ENCODE data around the gene ZBTB4. TPM values are rescaled to one million over a fixed set of nuclear protein-coding genes. Genes with fewer than 3 reads are reported as not detected.

ZBTB4 gene
- total and polyA plus RNA-seq, 9 of the 15 experiments (the other 6 are each of a cell fraction or from before 2014, with no cell fraction given), result 0.92 to 6.9 (median 3.3) TPM

DNA sequence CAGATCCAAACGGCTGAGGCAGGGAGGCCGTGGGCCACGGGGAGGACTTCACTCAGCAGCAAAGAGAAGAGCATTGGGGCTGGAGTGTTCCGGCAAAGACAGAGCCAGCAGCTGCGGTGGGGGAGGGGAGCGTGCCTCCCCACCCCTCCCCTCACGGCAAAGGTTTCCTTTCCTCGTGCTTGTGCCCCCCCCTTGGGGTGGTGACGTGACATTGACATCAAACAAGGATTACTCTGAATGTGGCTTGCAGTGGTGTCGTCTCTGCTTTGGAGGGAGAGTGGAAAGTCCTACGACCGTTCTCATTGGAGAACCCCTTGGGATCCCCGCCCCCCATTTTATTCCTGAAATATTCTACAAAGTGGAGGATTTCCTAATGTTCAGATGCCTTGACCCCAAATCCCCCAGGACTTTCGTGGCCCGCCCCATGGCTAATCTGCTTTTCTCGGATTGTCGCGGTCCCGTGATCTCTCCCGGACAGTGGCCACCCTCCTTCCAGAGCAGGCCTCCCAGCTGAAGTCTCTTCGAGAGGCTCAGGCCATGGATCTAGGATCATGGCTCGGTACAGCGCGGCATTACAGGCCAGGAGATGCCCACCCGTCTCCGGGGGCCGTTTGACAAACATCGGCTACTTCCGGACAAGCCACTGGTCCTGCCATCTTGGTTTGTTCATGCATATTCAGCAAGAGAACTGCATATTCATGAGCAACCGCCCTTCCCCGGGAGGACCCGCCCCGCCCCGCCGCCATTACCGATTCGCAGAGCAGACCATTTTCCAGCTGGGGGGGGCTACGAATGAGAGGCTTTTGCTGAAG is 4.0 kb upstream of the ZBTB4 start (continued):
- TF ChIP-seq KLF13 (tag; IDR thresholded peaks at IDR 0.05; ENCODE audit: borderline replicate concordance, low read depth), result 0 out of 2 replicates have a peak, but pooled peaks have one; percentile 12
- no peak for TF ChIP-seq ZNF41 (CRISPR knock-in tag; conservative IDR thresholded peaks at IDR 0.05)
- TF ChIP-seq KLF16 (IDR thresholded peaks at IDR 0.05), result no peak
- TF ChIP-seq, protein P1, sequence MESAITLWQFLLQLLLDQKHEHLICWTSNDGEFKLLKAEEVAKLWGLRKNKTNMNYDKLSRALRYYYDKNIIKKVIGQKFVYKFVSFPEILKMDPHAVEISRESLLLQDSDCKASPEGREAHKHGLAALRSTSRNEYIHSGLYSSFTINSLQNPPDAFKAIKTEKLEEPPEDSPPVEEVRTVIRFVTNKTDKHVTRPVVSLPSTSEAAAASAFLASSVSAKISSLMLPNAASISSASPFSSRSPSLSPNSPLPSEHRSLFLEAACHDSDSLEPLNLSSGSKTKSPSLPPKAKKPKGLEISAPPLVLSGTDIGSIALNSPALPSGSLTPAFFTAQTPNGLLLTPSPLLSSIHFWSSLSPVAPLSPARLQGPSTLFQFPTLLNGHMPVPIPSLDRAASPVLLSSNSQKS (CRISPR knock-in tag; IDR thresholded peaks at IDR 0.05), result no peak
- no peak for TF ChIP-seq ZNF436 (CRISPR knock-in tag; IDR thresholded peaks at IDR 0.05)
- TF ChIP-seq MEF2D (tag; conservative IDR thresholded peaks at IDR 0.05; ENCODE audit: low read depth), result no peak
- TF ChIP-seq, protein P2, sequence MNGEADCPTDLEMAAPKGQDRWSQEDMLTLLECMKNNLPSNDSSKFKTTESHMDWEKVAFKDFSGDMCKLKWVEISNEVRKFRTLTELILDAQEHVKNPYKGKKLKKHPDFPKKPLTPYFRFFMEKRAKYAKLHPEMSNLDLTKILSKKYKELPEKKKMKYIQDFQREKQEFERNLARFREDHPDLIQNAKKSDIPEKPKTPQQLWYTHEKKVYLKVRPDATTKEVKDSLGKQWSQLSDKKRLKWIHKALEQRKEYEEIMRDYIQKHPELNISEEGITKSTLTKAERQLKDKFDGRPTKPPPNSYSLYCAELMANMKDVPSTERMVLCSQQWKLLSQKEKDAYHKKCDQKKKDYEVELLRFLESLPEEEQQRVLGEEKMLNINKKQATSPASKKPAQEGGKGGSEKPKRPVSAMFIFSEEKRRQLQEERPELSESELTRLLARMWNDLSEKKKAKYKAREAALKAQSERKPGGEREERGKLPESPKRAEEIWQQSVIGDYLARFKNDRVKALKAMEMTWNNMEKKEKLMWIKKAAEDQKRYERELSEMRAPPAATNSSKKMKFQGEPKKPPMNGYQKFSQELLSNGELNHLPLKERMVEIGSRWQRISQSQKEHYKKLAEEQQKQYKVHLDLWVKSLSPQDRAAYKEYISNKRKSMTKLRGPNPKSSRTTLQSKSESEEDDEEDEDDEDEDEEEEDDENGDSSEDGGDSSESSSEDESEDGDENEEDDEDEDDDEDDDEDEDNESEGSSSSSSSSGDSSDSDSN (IDR thresholded peaks at IDR 0.05; ENCODE audit: borderline replicate concordance in 1 of 2, low read depth in 2 of 2, low read length in 2 of 2), result no peak
- TF ChIP-seq MEIS2 (IDR thresholded peaks at IDR 0.05; ENCODE audit: partially characterized antibody), result peak; percentile 56
- no peak for TF ChIP-seq POU5F1 (IDR thresholded peaks at IDR 0.05; ENCODE audit: borderline replicate concordance, low read depth, low read length, partially characterized antibody)
- TF ChIP-seq FOXK2 (conservative IDR thresholded peaks at IDR 0.05 in 1 of 2, IDR thresholded peaks at IDR 0.05 in 1 of 2; ENCODE audit: low read depth in 2 of 2), result no peak; a peak in 1 of 4 replicates
- TF ChIP-seq THRAP3 (IDR thresholded peaks at IDR 0.05; ENCODE audit: borderline replicate concordance), result no peak
- peak; percentile 49; the same call in 1 of the 2 replicates for TF ChIP-seq SOX6 (IDR thresholded peaks at IDR 0.05)
- TF ChIP-seq GABPA (tag; conservative IDR thresholded peaks at IDR 0.05; ENCODE audit: low read depth), result no peak; the same call in 1 of the 2 replicates
- TF ChIP-seq SNRNP70 (optimal IDR thresholded peaks at IDR 0.05; ENCODE audit: low read depth, low read length), result no peak
- no peak for TF ChIP-seq PURB (CRISPR knock-in tag; IDR thresholded peaks at IDR 0.05; ENCODE audit: low read depth)
- no peak for TF ChIP-seq DIDO1 (tag; IDR thresholded peaks at IDR 0.05; ENCODE audit: low read depth)
- TF ChIP-seq SP1 (CRISPR knock-in tag; IDR thresholded peaks at IDR 0.05), result no peak
- TF ChIP-seq, protein P3, sequence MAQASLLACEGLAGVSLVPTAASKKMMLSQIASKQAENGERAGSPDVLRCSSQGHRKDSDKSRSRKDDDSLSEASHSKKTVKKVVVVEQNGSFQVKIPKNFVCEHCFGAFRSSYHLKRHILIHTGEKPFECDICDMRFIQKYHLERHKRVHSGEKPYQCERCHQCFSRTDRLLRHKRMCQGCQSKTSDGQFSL (CRISPR knock-in tag; IDR thresholded peaks at IDR 0.05), result peak; percentile 97
- TF ChIP-seq, protein P3 (tag; IDR thresholded peaks at IDR 0.05), result peak in 1 of 2 experiments; percentile 88; a peak in 2 of 4 replicates
- TF ChIP-seq, protein P4, sequence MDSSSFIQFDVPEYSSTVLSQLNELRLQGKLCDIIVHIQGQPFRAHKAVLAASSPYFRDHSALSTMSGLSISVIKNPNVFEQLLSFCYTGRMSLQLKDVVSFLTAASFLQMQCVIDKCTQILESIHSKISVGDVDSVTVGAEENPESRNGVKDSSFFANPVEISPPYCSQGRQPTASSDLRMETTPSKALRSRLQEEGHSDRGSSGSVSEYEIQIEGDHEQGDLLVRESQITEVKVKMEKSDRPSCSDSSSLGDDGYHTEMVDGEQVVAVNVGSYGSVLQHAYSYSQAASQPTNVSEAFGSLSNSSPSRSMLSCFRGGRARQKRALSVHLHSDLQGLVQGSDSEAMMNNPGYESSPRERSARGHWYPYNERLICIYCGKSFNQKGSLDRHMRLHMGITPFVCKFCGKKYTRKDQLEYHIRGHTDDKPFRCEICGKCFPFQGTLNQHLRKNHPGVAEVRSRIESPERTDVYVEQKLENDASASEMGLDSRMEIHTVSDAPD (CRISPR knock-in tag; IDR thresholded peaks at IDR 0.05), result no peak
